ENCODE measurements around the gene NSD1. TPM values are rescaled to one million over a fixed set of nuclear protein-coding genes. Genes with fewer than 3 reads are reported as not detected.

Gene NSD1
- total RNA-seq, 1 experiment from 2014 or later = 30.3 TPM

- no peak for DNase-seq (ENCODE audit: low spot score)
Observed at GRCh38 chr5:177097016-177097985, 36.3 kb upstream of the NSD1 start.

DNA sequence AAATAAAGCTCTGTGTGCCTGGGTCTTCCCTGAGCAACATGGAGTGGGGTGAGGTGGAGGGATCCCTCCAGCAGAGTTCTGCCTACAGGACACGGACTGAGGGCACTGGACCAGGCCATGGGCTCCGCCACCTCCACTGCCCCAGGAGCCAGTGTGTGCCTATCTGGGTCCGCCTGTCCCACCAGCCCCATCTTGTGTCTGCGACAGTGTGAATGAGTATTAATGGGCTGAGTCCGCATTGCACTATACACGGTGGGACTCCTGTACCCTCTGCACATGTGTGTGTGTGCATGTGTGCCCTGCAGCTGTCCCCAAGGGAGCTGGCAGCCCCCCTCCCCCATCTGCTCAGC lies 35.5 kb upstream of the NSD1 start:
- DNase-seq (ENCODE audit: low spot score) = no peak

DNA sequence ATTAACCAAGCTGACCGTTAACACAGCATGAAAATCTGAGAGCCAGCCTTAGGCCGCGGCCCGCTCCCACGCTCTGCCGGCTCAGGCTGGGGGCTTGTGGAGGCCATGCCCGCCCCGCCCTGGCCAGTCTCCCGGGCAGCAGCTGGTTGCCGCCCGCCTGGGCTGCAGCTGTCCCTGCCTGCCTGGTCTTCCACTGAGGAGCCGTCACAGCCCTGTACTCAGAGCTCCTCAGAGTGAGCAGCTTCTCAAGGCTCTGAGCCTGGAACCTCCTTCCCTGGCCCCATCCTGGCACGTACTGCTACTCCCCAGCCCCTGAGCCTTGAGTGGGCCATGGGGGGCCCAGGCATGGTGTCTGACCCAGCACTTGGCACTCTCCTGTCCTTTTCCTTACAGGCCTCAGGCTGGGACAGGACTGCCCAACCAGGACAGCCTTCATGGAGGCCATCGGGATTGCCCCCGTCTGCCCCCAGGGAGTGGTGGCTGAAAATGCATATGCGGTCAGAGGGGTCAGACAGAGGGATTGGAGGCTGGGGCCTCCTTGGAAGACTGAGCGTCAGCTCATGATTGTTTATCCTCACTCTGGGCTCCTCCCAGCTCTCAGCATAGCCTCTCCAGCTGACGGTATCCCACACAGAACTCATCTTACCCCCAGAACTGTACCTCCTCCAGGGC lies 35.0 kb upstream of the NSD1 start:
- no peak for DNase-seq (ENCODE audit: low spot score)

- no peak for DNase-seq (ENCODE audit: low spot score)
Observed at GRCh38 chr5:177099422-177100093, 34.0 kb upstream of the NSD1 start.

GRCh38 chr5:177100714-177101121 lies 32.9 kb upstream of the NSD1 start:
- DNase-seq (ENCODE audit: low spot score) = no peak

- no peak for DNase-seq (ENCODE audit: low spot score)
Observed at GRCh38 chr5:177103523-177104253, 29.9 kb upstream of the NSD1 start.

DNA sequence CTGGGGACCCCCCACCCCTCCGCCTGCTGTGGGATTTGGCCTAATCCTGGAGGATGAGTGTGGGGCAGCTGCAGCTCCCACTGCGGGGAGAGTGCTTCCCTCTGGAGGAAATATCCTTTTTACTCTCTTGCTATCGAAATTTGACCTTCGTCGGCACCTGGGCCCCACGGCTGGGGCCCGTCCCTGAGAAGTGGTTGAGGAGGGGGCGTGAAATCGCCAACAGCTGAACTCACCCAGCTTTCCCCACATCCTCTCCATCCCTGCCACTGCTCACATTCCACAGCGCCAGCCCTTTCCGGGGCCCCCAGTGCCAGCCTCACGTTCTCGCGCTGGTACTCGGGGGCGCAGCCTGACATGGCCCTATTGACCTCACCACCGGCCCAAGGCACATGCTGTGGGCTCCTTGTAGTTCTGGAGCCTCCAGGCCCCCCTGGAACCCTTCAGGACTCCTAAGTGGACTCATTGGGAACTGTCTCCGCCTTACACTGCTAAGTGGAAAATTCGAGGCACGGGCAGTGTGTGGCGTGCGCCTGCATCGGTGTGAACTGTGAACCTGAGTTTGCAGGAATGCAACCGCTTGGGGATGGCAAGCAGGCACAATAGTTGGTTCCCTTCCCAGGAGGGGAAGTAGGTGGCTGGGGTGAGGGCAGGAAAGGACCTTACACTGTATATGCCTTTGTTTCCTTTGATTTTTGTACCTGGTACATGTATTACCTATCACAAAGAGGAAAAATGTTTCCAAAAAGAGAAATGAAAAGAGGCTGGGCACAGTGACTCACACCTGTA lies 27.7 kb upstream of the NSD1 start:
- DNase-seq (ENCODE audit: low spot score) = no peak

GRCh38 chr5:177107159-177107558 lies 26.4 kb upstream of the NSD1 start:
- DNase-seq (ENCODE audit: low spot score) = no peak

DNA sequence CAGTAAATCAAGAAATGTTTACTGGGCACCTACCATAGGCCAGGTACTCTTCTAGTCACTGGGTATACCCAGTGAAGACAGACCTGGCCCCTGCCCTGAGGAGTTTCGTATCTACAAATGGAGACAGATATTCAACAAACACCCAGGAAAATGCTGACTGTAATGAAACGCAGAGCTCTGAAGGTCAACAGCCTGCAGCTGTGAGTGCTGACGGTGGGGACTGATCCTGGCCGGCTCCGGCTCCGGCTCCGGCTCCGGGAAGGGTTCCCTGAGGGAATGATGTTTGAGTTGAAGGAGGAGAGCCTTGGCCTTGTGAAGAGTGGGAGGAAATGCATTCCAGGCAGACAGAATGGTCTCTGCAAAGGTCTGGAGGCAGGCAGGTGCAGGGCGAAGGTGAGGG lies 23.8 kb upstream of the NSD1 start:
- no peak for DNase-seq (ENCODE audit: low spot score)

GRCh38 chr5:177111720-177112394 lies 21.7 kb upstream of the NSD1 start:
- DNase-seq (ENCODE audit: low spot score) = peak; percentile 60

- peak; percentile 12 for DNase-seq (ENCODE audit: low spot score)
Observed at GRCh38 chr5:177112589-177113220, 20.9 kb upstream of the NSD1 start.

DNA sequence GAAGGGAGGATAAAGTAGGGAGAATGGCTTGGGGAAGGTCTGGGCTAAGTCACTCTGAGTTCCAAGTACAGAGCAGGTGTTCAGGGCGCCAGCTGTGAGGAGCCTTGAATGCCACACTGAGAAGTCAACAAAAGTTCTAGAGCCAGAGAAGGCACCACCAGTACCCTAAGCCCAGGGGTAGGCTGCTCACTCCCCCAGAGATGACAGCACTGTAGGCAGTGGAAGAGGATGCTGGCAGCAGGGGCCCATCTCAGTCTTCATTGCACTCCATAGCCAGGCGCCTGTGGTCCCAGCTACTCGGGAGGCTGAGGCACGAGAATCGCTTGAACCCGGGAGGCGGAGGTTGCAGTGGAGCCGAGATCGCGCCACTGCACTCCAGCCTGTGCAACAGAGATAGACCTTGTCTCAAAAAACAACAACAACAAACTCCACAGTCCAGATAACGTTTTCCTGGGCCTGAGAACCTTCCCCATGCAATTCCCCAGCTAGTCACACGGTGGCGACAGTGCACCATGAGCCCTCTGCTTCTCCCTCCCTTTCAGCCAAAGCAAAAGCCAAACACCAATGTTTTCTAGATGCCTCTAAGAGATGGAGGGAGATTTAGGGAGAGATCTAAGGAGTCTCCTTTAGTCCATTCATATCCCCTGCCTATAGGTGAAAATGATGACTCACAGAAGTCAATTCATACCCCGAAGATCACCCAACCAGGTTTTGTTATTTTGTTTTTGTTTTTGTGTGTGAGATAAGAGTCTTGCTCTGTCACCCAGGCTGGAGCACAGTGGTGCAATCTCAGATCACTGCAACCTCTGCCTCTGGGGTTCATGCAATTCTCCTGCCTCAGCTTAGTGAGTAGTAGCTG lies 19.8 kb upstream of the NSD1 start:
- peak; percentile 85 for DNase-seq (ENCODE audit: low spot score)

- DNase-seq (ENCODE audit: low spot score) = no peak
Observed at GRCh38 chr5:177116631-177117373, 16.8 kb upstream of the NSD1 start.

- DNase-seq (ENCODE audit: low spot score) = no peak
Observed at GRCh38 chr5:177117441-177118045, 16.0 kb upstream of the NSD1 start.

GRCh38 chr5:177122566-177122965 lies 11.0 kb upstream of the NSD1 start:
- DNase-seq (ENCODE audit: low spot score) = no peak

DNA sequence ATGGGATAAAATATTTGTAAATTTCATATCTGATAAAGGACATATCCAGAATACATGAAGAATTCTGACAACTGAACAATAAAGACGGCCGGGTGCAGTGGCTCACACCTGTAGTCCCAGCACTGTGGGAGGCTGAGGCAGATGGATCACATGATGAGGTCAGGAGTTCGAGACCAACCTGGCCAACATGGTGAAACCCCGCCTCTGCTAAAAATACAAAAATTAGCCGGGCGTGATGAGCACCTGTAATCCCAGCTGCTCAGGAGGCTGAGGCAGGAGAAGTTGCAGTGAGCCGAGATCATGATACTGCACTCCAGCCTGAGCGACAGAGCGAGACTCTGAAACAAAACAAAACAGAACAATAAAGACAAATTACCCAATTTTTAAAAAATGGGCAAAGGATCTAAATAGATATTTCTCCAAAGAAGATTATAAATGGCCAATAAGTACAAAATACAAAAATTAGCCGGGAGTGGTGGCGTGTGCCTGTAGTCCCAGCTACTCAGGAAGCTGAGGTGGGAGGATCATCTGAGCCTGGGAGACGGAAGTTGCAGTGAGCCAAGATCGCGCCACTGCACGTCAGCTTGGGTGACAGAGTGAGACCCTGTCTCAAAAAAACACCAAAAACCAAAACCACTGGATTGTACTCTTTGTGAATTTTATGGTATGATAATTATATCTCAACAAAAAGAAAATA lies 9.6 kb upstream of the NSD1 start:
- no peak for DNase-seq (ENCODE audit: low spot score)

DNA sequence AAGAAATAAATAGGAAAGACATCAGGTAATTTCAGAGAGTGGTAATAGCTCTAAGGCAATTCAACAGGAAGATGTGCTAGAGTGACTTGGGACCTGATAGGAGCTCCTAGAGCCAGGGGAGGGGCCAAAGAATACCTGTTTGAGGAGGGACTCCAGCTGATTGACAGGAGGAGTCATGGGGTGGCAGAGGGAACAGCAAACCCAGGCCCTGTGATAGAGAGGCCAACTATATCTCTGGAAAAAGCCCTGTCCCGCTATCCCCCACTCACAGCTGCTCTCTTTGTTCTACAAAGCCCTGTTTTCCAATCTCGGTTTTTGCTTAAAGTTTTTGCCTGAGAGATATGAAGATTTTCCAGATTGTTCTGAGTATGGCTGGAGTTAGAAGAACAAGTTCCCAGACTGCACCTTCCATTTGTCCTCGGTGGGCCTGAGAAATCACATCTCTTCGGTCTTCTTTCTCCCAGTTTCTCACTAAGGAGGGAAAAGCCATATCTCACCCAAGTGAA lies 9.0 kb upstream of the NSD1 start:
- DNase-seq (ENCODE audit: low spot score) = no peak
